GM18861 (cell line): ENCODE measurements around the gene PEG3.

Experiments
- ATAC-seq: cut with Tn5 transposase; IDR thresholded peaks from one replicate; pipeline ENCODE4 v1.9.1; 2021; ENCODE audit not compliant: unreplicated experiment

Gene PEG3

GRCh38 chr19:56839652-56840450 is 675 bp downstream of the PEG3 start:
- ATAC-seq = no peak

DNA sequence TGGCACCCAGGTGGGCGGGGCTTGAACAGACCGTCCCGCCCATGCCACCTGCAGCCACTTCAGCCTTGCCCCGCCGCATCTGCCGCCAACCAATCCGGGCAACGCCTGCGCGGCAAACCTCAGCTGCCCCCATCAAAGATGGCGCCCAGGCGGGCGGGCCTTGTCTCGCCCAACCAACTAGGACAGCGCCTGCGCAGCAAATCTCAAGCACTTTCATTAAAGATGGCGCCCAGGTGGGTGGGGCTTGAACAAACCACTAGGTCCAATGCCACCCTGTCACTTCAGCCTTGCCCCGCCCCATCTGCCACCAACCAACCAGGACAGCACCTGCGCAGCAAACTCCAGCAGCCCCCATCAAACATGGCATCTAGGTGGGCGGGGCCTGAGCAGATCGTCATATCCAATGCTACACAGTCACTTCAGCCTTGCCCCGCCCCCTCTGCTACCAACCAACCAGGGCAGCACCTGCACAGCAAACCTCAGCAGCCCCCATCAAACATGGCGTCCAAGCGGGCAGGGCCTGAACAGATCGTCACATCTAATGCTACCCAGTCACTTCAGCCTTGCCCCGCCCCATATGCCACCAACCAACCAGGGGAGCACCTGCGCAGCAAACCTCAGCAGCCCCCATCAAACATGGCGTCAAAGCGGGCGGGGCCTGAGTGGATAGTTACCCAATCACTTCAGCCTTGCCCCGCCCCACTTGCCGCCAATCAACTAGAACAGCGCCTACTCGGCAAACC is 1.4 kb downstream of the PEG3 start:
- no peak for ATAC-seq

- ATAC-seq = no peak
Measured at GRCh38 chr19:56838024-56838908, 2.3 kb downstream of the PEG3 start.

- ATAC-seq = no peak
Measured at GRCh38 chr19:56837492-56838023, 3.0 kb downstream of the PEG3 start.

DNA sequence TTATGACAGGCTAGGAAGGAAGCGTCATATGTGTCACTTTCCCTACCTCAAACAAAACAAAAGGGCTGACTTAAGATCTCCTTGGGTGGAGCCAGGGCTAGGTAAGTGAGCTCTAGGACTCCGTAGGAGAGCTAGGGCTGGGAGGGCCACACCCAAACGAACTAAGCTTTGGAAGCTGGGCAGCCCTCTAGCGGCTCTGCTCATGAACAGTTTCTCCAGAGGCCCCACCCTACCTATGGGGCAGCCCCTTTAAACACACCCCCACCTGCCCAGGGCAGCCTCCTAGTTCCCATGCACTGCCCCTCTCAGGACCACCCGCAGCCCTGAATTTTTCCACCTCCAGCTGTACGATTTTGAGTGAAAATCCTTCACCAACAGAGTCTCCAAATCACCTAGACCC is 3.5 kb downstream of the PEG3 start:
- no peak for ATAC-seq

GRCh38 chr19:56836059-56836458 is 4.5 kb downstream of the PEG3 start:
- ATAC-seq = no peak

GRCh38 chr19:56835401-56835800 is 5.1 kb downstream of the PEG3 start:
- ATAC-seq = no peak

DNA sequence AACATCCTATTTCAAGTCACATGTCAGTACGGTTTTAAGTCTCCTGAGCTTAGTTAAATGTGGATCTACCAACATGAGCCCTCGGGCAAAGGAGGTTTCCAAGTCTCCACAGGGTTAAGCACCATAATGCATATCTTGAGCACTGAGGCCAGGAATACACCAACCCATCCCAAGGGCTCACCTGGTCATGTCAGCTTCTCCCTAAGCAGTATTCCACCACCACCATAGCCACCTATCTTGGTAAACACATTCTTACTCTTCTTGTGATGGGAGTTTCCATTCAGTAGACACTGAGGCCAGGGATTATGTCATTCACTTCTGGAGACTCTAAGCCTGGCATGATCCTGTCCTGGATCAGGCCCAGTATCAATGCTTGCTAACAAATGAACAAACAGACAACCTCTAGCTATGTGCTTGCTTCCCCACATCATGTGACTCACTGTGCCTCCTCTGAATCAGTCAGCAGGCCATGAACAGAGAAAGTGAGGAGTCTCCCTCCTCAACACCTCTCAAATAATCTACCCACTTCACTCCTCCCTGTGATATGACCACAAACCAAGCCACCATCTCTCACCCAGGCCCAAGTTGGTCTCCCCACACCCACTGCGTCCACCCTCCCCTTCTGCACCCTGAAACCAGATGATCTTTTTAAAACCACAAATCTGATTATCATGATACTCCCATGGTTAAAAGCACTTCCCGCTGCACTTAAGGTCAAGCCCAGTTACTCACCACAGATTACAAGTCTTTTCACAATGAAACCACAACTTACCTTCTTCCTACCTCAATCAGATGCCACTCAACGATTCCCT is 5.8 kb downstream of the PEG3 start:
- no peak for ATAC-seq

DNA sequence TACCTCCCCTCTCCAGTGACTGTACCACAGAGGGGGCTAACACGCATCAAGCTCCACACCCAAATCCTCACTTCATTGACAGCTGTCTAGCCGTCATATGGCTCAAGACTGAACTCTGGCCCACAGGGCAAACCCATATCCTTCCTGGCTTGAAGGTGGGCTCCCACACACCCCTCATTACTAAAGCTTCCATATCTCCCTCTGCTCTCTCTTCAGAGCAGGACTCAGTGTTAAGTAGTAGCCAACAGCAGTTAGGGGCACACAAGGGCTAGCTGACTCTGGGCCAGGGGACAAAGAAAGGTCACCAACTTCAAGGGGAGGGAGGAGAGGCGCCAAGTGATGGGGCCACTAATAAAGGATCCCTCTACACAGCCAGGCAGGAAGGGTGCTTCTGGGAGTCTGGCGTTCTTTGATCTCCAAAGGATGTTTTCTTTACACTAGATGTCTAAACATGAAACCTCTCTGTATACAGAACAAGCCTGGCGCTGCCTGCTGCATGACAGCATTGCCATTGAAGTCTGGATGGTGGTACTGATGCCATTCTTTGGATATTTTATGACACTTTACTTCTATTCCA is 8.1 kb downstream of the PEG3 start:
- no peak for ATAC-seq

- no peak for ATAC-seq
Measured at GRCh38 chr19:56831255-56831654, 9.3 kb downstream of the PEG3 start.

GRCh38 chr19:56829596-56829995 is 10.9 kb downstream of the PEG3 start:
- ATAC-seq = no peak

DNA sequence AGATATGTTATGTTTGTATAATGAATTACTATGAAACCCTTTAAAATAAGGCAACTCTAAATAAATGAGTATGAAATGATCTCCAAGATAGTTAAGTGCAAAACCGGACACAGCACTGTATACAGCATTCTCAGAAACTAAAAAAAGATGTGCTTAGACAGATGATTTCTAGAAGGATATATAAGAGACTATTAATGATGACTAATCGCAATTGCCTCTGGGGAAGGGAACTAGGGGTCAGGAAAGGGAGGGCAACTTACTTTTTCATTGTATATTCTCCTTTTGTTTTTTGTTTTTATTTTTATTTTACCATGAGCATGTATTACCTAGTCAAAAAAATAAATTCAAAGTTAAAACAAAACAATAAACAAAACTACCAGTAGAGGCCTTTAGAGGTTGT is 12.8 kb downstream of the PEG3 start:
- no peak for ATAC-seq

- ATAC-seq = no peak
Measured at GRCh38 chr19:56823956-56824355, 16.6 kb downstream of the PEG3 start.

DNA sequence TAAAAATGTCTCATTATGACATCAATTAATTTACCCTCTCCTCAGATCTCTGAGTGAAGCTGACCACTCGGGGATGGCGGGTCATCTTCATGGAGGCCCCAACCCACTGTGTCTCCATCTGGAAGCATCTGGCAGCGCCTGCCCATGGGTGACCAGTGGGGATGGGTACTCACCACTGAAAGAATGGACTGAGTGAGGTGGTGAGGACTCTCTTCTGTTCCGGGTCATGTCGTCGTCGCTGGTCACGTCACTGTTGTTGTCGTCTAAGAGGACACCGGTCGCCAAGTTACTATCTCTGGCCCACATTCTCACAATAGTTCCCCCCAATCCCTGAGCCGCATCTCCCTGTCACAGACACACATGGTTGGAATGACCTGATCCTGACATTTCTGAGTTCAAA is 17.1 kb downstream of the PEG3 start:
- no peak for ATAC-seq

DNA sequence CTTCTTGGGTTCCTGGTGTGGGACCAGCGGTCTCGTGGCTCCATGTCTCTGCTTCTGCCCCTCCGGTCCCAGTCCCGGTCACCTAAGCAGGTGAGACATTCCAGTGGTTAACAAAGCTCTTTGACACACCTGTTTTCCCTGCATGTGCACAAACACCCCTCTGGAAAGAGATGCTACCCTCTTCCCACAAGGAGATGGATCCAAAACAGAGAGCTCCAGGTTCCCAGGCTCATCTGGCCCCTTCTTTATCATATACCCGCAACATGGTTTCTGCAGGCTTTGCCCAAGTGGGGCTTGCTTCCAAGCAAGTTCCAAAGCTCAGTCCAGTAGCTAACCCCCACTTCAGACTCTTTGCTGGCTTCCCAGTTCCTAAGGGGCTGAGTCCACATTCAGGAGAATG is 17.8 kb downstream of the PEG3 start:
- ATAC-seq = no peak

DNA sequence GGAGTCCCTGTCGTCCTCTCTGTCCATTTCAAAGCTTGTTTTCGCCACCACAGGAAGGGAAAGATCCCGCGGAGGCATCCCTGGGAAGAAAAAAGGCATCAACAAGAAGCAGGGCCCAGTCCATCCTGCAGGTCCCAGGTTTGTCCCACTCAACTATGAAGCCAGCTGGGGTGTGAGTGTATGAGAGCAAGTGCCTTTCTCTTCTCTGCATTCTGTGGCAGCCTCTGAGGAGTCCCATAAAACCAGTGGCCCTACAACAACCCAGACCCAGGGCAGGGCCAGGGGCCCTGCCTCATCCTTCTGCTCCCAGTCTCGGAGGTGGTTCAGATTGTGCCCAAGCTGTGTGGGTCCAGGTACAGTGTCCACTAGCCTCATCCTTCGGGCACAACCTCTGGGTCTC is 18.9 kb downstream of the PEG3 start:
- no peak for ATAC-seq

DNA sequence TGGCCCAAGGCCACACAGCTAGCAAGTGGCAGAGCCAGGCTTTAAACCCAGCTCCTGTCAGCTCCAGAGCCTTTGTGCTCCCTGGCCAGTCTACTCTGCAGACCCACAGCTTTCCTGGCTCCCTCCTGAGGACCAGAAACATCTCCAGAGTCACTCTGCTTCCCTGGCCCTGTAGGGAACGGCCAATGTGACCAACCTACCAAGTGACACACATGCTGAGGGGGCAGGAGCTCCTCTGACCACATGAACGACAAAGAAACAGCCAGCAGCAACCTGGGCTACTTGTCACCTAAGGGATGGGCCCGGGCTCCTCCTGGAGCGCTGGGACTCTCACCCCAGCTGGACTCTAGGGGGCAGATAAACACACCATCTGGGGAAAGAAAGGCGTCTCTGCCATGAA is 19.3 kb downstream of the PEG3 start:
- no peak for ATAC-seq

GRCh38 chr19:56819166-56819565 is 21.4 kb downstream of the PEG3 start:
- no peak for ATAC-seq

DNA sequence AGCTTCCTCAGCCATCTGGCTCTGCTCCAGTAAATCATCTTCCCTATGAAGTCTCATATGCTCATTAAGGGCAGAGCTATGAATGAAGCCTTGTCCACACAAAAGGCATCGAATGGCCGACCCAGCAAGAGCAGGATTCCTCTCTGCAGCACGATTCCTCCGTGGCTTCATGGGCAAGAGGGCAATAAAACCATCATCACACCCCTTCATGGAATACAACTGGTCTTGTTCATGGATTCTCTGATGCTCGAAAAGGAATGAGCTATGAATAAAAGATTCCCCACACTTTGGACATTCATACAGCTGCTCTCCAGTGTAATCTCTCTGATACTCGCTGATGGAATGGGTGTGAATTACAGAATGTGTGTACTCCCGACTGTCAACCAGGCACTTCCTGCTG is 25.9 kb downstream of the PEG3 start:
- ATAC-seq = no peak

DNA sequence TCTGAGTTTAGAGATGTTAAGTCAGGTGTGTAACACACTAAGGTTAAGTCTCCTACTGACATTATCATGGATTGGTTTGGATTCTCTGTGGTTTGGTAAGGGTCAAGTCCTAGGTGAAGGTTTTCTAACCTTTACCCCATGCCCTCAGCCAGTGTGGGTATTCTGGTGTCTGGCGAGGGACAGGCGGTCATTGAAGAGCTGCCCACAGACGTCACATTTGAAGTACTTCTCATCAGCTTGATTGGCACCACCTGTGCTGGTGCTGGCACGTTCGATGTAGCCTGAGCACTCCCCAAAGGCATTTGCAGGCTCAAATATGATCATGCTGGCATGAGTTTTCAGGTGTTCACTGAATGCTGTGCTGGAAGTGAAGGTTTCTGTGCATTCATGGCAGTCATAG is 27.0 kb downstream of the PEG3 start:
- no peak for ATAC-seq
